ENCODE measurements around the gene APLF.
A peak's percentile ranks its signal among the peaks of the same experiment; 100 is the strongest.
"Not testable (repeated sequence)": the region's sequence is repeated elsewhere in the genome, so short reads cannot be mapped to it uniquely, and the experiment has no call there.

Gene APLF

DNA sequence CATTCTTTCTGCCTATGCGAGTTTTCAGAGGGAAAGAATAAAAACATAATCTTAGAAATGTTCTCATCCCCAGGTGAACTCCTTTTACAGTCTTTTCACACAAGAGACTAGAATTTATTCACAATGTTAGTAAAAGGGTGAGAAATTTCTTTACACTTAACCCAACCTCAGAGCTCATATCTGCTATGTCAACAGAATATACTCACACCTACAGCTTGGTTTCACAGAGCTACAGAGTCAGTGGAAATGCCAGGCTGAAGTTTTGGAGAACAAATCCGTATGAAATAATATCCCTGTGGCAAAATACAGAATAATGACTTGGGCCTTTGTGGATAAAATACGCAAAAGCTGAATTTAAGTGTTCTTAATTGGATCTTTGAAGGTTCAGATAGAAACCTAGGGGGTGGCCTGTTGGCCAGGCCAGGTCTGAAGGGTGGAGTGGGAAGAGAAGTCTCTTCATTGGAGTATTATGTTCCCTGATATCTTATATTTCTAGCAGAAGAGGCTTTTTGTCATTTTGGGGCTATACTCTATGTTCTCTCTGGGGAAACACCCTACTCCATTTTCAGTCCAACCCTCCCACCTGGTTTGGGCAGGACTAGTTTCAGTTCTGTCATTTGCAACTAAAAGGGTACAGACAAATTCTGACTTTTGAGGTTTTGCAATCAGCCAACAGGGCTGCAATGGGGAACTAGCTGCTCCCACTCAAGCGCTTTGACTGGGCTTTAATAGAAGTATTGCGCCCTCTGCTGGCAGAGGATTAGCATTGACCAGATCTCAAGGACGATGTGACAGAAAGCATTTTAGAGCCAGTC is 26.0 kb upstream of the APLF start:
- peak; percentile 64 for DNase-seq (ENCODE audit: low read depth)

DNA sequence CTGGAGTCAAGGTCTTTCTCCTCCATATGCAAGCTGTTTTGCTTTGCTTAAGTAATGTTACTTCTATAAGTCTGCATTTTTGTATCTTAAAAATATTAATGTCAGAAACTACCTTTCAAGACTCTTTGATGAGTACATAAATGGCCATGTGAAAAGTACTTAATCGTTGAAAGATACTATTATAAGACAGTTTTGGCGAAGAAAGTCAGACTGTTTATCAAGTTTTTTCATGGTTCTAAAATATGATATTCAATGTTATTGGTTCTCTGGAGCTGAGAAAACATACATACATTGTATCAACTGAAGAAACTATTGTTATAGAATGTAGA is 25.4 kb upstream of the APLF start:
- DNase-seq (ENCODE audit: low read depth): no peak

DNA sequence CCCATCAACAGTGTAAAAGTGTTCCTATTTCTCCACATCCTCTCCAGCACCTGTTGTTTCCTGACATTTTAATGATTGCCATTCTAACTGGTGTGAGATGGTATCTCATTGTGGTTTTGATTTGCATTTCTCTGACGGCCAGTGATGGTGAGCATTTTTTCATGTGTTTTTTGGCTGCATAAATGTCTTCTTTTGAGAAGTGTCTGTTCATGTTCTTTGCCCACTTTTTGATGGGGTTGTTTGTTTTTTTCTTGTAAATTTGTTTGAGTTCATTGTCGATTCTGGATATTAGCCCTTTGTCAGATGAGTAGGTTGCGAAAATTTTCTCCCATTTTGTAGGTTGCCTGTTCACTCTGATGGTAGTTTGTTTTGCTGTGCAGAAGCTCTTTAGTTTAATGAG is 21.0 kb upstream of the APLF start:
- DNase-seq (ENCODE audit: low read depth): not testable (repeated sequence)

DNA sequence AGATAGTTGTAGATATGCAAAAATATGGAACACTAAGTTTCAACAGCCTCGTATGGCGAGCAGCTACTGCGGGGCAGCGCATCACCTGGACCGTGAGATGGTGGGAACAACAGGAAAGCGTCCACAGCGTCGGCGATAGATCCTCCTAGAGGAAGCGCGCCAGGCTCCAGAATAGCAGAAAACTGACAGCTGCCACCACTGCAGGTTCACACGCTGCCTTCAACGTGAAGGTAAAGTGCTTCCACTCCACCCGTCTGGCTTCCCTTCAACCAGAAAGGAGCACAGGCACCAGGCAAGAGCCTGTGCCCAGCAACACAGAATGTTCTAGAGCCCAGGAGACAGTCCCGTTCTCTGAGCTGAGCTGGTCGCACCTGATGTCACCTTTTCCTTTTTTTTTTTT is 20.3 kb upstream of the APLF start:
- DNase-seq (ENCODE audit: low read depth): no peak

DNA sequence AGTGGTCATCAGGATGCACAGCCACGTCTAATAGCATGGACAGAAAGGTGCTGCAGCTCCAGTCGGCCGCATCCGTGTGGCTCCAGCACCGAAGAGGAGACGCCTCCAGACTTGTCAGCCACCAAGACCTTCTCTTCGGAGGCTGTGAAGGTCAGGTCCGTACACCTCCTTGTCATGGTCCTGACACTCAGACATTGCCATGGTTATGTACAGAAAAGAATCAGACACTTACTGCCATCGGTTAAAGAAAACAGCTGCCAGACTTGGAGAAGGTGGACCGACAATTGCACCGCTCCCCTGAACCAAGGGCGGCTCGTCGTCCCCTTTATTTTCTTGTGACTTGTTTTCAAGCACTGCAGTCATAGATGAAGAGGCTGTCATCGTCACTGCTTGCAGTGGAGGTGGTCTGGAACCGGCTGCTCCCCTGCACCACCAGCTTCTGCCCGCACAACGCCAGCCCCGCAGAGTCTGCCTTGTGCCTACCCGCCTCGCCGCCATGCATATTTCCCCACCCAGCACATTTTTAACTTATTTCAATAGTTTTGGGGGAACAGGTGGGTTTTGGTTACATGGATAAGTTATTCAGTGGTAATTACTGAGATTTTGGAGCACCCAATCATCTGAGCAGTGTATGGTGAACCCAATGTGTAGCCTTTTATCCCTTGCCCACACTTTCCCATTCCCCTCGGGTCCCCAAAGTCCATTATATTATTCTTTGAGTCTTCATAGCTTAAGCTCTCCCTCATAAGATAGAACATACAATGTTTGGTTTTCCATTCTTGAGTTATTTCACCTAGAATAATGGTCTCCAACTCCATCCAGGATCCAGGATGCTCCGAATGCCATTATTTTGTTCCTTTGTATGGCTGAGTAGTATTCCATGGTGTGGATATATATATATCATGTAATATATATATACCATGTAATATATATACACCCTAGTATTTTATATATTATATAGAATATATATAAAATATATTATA is 18.4 kb upstream of the APLF start:
- no peak for DNase-seq (ENCODE audit: low read depth)

DNA sequence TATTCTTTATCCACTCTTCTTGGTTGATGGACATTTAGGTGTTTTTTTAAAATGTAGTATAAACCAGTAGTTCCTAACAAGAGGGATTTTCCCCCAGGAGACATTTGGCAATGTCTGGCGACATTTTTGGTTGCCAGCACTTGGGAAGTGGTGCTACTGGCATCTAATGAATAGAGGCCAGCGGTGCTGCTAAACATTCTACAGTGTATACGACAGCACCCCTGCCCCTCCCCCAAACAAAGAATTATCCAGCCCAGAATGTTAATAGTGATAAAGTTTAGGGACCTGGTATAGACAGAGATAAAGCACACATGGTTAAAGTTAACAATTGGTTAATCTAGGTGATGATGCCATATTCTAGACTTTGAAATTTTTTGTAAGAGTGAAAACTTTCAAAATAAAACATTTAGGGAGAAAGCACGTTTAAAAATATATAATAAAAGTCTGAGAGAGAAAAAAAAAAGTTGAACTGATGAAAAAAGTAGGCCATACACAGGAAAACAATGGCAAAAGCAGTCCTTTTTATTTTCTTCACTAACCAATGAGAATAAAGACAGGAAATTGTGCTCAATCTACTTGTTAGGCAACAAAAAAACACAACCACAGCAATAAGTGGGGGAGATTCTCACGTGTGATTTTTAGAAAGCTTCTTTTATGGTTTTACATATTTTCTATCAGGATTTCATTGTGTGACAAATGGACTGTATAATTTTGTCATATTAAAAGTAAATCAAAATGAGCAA is 15.1 kb upstream of the APLF start:
- no peak for DNase-seq (ENCODE audit: low read depth)

DNA sequence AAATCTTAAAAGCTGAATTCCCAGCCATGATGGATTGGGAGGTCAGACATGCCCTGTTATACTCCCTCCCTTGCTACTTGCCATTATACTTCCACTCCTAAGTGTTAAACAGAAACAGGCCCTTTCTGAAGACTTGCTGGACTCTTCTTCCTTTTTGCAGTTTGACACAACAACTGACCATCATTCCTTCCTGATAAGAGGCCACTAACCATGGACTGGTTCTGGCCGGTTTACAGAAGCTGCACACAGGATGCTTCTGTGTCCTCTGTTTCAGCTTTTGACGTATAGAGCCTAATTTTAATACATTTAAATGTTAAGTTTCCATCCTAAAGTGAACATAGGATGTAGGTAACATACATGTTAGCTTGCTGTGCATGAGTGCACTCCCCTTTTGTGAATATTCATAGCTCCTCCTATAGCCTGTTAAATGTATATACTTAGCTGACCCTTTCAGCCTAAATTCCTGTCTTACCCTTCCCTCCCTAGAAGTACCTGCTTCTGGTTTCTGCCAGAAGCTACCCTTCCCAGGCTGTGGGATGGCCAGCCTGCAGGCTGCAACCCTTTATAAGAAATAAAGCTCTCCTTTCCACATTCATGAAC is 13.5 kb upstream of the APLF start:
- DNase-seq (ENCODE audit: low read depth): no peak

DNA sequence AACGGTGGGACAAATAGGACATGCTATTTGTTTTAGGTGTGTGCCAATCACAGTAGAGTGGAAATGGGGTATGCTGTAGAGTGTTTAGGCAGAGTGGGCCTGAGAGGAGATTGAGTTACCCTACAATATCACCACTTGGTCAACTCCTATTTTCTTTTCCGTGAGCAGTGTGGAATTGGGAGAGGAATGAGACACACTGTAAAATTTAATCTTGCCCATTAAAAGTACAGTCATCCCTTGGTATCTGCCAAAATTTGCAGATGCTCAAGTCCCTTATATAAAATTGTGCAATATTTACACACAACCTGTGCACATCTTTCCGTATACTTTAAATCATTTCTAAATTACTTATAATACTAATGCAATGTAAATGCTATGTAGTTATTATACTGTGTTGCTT is 12.7 kb upstream of the APLF start:
- no peak for DNase-seq (ENCODE audit: low read depth)

DNA sequence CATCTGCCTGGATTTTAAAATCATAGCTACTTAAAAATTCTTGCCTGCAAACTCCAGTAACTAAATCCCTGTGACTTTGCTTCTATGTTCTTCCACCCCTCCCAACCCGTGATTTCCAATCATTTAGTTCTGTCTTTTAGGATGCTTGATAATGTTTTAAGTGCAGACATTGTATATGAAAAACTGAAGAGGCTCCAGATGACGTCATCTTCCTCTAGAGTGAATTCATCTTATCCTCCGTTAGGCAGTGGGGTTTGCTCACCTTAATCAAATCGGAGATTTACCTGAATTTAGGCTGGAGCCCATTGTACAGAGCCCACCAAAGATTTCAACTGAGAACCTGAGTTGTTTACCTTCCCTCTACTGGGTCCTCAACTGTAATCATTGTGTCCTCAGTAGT is 11.2 kb upstream of the APLF start:
- DNase-seq (ENCODE audit: low read depth): no peak

DNA sequence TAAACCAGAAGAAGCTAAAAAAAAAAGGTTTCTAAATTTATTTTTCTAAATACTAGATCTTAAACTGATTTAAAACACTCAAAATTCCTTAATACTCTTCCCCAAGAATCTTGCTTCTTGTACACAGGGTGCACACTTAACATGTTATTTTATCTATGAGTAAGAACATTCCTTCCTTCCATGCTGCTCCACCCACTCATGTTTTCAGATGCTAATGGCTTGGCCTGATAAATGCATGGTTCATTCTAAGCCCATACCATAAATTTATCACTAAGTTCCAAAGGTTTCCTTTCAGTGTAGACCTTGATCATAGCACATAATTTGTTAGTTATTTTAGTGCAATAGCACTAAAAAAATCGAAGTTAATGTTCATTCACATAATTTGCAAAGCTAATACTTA is 8.4 kb upstream of the APLF start:
- DNase-seq (ENCODE audit: low read depth): no peak

DNA sequence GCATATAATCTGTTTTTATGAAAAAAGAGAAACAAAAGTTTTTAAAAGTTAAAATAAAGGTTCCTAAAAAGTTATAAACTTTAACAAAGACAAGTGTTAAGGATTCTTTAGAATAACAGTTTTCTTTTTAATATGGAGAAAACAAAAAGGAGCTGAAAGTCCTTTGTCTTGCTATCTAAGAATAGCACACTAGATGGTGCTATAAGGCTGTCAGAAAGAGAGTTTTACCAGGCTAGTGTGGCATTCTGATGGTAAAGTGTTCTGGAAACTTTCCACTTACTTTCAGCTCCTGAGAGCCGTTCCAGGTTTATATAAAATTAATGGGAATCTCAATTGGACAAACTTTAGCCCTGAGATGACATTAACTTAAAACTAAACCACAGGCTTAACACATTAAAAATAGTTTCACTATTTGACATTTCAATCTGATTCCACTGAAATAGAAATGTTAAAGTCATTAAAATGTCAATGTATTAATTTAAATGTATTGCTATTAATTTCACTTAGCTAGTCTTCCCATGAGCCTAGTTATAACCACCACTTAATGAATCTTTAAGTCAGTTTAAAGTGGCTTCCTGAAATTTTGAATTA is 4.0 kb upstream of the APLF start:
- no peak for DNase-seq (ENCODE audit: low read depth)

DNA sequence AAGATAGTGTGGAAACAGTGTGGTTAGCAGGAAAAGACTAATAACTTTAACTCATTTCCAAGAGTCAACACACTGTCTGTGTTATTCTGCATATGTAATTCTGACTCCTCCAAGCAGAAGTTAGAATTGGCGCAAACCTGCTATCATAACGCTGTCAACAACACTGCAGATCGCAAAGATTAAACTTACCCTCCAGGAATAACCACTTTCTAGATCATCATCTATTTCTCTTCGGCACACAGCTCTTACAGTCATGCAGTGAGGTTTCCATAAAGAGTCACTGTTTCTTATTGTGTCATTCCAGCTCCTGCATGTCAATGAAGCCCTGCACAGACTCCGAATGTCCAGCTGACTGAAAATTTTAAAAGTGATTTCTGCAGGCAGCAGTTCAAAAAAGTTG is 2.7 kb upstream of the APLF start:
- no peak for DNase-seq (ENCODE audit: low read depth)

DNA sequence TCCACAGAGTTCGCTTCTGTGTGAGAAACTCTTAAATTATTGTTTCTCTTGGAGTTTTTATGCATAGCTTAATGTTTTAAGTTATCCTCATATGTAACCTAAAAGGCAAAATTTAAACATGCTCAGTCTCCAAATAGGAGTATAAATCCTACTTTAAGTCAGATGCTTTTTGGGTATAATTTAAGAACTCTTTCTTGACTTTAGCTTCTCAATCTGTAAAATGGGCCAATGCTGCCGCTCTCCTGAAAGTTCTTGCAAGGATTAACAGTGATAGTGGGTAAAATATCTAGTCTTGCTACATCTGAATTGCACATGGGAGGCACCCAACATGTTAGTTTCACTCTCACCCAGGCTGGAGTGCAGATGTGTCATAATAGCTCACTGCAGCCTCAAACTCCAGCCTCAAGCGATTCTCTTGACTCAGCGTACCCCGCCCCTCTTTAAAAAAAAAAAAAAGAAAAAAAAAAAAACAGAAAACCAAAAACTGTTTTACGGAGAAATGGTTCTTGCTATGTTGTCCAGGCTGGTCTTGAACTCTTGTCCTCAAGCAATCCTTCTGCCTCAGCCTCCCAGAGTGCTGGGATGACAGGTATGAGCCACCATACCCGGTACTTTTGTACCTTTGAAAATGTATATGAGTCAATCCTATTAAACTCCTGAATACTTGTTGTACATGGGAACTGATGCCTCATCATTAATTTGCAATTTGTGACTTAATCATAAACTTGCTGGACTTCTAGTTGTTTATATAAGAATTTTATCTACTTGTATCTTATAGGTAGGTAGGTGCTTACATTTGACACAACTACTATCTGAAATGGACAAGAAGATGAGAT is 2.1 kb upstream of the APLF start:
- peak; percentile 52 for DNase-seq (ENCODE audit: low read depth)

DNA sequence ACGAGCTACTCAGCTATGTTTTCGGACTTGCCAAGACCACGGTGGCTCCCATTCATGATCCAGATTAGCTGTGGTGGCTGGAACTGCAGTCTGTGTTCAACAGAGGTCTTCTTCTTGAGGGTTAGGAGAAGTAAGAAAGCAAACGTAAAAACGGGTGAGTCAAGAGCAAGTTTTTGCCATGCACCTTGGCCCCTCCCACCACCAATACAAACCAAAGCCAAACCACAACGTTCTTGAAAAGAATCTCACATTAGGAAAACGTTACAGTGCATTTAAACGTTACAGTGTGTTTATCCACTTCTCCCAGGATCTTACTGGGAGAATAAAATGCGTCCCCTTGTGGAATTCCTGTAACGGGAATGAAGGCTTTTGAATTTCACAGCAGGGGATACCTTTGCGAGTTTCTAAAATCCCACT is 1.0 kb upstream of the APLF start:
- peak; percentile 50 for DNase-seq (ENCODE audit: low read depth)

DNA sequence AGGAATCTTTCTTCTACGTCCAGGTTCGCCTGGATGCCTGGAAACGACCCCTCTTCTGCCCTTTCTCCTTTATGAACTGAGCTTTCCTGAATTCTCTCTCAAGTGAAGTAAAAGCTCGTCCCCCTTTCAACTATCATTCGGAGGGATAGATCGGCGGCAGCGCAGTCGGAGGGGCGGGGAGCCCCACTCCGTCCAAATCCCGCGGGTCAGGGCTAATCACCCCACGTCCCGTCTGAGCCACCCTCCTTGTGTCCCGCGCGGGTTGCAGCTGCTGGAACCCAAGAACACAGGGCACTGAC is 658 bp upstream of the APLF start:
- DNase-seq (ENCODE audit: low read depth): no peak

DNA sequence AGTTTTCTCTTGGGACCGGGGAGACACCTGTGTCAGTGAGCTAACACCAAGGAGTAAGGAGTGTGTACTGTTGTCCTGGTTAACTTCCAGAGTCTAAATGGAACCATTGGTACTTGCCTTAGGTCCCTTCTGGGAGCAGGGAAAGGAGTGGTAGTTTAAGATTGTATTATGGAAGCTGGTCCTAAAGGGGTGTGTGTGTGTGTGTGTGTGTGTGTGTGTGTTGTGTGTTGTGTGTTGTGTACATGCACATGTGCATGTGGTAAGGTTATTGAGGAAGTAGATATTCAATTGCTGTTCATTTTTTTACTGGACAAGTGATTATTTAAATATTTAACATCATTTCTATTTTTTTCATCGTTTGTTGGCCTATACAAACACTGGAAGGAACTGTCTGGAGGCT is 1.4 kb downstream of the APLF start:
- no peak for DNase-seq (ENCODE audit: low read depth)

DNA sequence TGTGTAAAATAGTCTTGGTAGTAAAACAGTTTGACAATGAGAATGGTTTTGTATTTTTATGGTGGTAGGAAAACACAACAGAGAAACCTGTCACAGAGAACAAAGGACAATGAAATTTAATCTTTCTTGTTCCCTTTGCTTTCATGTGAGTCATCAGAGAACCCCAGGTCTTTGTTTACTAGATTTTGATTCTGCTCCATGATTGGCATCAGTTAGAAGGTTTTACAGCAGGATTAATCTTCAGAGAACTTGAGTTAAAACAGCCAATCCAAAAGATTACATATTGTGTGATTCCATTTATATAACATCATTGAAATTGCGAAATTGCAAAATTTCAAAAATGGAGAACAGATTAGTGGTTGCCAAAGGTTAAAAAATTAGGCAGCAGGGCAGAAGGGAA is 2.5 kb downstream of the APLF start:
- DNase-seq (ENCODE audit: low read depth): no peak

DNA sequence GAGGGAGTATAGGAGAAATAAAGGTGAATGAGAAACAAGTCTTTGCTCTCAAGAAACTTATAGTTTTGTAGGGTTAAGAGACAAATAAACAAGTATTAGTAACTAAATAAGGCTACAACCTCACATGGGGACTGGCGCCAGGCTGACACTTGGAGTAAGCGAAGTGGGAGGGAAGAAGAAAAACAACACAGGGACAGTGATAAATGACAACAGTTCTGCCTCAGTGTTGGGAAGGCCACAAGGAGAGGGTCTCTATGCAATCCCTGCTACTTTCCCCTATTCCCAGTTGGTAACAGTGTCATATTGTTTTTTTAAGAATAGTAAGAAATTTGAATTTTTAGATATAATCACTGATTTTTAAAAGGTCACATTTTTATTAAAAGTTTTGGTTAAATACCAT is 4.0 kb downstream of the APLF start:
- no peak for DNase-seq (ENCODE audit: low read depth)

DNA sequence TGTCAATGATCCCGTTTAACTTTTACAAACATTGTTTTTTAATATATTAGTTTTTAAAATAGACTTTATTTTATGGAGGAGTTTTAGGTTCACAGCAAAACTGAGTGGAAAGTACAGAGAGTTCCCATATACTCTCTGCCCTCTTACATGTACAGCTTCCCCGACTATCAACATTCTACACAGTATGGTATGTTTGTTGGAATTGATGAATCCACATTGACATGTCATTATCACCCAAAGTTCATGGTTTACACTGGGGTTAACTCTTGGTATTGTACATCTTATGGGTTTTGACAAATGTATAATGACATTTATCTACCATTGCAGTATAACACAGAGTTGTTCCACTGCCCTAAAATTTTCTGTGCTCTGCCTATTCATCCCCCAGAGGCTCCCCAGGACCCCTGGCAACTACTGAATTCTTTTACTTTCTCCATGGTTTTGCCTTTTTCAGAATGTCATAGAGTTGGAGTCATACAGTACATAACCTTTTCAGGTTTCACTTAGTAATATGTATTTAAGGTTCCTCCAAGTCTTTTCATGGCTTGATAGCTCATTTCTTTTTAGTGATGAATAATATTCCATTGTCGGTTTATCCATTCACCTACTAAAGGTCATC is 5.5 kb downstream of the APLF start:
- DNase-seq (ENCODE audit: low read depth): no peak

DNA sequence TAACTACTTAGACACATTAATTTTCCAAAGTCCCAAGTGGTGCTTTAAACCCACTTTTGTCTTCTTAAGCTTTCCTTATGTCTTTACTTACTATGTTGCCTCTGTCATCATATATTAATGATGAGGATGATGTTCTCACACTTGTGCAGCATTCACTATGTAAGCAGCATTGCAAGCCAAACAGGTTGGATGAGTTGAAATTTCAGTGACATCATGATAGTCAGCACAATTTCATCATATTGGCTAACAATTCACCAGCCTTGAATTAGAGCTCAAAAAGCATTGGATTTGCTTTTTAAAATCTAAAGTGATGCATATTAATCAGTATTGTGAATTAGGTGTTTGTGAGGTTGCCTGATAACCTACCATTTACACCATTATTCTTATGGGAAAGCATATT is 7.7 kb downstream of the APLF start:
- no peak for DNase-seq (ENCODE audit: low read depth)

DNA sequence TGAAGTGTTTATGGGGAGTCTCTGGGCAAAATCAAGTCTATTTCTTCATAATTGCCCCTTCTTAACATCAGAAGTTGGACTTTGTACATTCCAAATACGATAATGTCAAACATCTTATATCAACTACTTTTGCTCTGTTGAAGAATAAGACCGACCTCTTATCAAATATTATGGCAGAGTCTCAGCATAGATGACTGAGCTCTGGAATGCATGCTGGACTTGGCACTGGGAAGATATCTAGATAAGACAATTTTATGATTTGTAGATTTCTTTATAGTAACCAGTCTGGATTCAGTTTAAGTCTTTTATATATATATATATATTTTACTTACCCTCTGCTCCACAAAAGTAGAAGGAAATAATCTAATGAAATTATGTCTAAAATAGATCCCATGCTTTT is 8.2 kb downstream of the APLF start:
- DNase-seq (ENCODE audit: low read depth): no peak
